ENCODE measurements around the gene KDM7A. TPM values are rescaled to one million over a fixed set of nuclear protein-coding genes. Genes with fewer than 3 reads are reported as not detected.
A peak's percentile ranks its signal among the peaks of the same experiment; 100 is the strongest.
"Not testable (repeated sequence)": the region's sequence is repeated elsewhere in the genome, so short reads cannot be mapped to it uniquely, and the experiment has no call there.

The KDM7A gene
- total RNA-seq, 2 experiments from 2014 or later = 7.5 to 7.9 TPM

DNA sequence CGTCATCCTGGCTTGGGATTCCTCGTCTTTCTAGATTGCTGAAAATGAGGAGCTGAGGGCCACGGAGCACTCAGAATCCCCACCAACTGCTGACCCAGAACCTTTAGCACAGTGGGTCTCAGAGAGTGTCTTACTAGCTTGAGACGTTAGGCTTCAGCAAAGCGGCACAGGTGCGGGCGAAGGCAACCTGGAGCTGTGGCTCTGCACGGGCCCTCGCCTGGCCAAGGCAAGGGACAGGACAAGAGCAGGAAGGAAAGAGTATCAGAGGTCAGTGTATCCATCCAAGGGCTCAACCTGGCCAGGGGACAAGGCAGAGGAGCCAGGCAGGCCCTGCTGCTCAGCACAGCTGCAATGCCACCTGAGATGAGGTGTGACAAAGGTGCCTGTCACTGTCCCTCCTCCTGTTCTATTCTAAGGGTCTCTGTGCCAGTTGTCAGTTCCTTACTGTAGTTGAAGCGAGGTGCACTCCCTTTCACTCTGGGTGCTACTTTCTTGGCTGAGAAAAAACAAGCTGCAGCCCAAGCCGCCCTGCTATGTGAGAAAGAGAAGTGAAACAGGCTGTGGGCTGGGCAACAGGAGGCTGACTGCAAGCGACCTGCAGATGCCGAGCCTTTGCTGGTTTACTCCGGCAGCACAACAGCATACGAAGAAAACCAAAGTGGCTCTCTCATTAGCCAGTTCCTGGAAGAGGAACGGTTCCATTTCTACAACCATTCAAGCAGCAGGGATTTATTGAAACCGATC, 33.3 kb upstream of the KDM7A start:
- H3K4me1 Mint-ChIP-seq = peaks cover 34% of the 10 kb centered on the region
- H3K27ac Mint-ChIP-seq = peak overlapping the region; percentile 70
- no peaks in the 10 kb centered on the region for H3K9me3 Mint-ChIP-seq
- DNase-seq = peak; percentile 27
- H3K4me3 Mint-ChIP-seq = no peak overlapping the region
- no peaks in the 10 kb centered on the region for H3K36me3 Mint-ChIP-seq
- H3K27me3 Mint-ChIP-seq = no peaks in the 10 kb centered on the region

DNA sequence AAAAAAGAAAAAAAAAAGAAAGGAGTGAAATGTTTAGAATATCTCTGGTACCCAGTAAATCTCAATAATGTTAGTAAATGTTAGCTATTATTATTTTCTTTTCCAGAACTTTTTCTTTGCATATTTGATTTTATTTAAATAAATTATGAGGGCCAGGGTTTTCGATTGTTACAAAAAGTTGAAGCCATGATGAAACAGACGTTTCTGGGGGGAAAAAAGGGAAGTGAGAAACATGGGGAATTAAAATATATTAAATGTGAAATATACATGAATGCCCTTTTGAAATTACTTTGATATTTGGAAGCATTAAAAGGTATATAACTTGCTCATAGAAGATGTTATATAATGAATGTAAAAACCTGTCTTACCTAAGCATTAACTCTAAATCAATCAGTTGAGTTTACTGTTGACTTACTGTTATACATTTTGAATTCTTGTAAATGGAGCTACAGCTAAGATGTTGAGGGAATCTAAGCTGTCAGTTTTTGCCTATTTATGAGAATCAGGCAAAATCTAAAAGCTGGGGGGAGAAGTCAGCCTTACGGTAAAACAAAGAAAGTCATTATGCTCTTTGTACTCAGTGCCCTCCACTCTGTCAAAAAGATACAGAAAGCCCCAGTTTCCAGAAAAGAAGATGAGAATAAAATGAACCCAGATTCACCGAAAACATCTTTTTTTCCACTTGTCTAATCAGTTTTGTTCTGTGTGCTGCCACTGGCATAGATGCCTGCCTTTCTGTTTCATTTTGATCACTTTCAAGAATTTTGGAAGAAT, 30.0 kb upstream of the KDM7A start:
- no peak for DNase-seq
- Mint-ChIP-seq H3K4me3 (no peak overlapping the region), H3K4me1 (peaks cover 22% of the 10 kb centered on the region), H3K27me3 (no peaks in the 10 kb centered on the region), H3K9me3 (peaks cover 6% of the 10 kb centered on the region), H3K27ac (no peak overlapping the region), H3K36me3 (peaks cover 5% of the 10 kb centered on the region)

DNA sequence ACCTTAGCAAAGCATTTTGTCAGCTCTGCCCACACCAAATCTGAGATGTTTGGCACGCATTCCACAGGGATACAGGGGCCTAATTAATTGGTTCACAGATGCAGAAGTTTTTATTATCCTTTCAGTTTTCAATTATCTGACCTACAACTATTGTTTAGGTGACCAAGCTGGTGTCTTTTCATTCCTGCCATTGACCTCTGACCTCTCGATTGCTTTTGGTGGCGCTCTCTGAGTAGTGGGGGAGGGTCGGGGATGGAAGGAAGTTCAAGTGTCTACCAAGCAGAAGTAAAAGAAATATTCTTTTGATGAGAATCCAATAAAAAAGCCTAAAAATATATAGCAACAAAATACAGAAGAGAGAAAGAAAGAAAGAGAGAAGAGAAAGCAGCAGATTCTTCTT, 28.8 kb upstream of the KDM7A start:
- Mint-ChIP-seq H3K4me1 (peaks cover 19% of the 10 kb centered on the region), H3K27ac (no peak overlapping the region), H3K27me3 (no peaks in the 10 kb centered on the region), H3K36me3 (peaks cover 5% of the 10 kb centered on the region), H3K4me3 (no peak overlapping the region), H3K9me3 (peaks cover 6% of the 10 kb centered on the region)
- no peak for DNase-seq

DNA sequence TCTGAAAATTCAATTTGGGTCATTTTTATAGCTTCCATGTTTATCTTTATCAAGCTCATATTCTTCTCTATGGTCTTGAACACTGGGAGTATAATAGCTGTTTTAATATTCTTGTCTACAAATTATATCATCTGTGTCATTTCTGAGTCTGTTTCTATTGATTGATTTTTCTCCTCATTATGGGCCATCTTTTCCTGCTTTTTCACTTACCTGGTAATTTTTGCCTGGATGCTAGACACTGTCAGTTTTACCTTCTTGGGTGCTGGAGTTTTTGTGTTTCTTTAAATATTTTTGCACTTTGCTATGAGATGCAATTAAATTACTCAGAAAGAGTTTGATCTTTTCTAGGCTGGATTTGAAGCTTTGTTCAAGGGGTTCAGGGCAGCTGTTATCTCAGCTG, 26.8 kb upstream of the KDM7A start:
- Mint-ChIP-seq H3K4me3 (no peak overlapping the region), H3K27ac (no peak overlapping the region), H3K4me1 (peaks cover 10% of the 10 kb centered on the region), H3K36me3 (peaks cover 5% of the 10 kb centered on the region), H3K9me3 (peaks cover 6% of the 10 kb centered on the region), H3K27me3 (no peaks in the 10 kb centered on the region)
- DNase-seq = no peak

DNA sequence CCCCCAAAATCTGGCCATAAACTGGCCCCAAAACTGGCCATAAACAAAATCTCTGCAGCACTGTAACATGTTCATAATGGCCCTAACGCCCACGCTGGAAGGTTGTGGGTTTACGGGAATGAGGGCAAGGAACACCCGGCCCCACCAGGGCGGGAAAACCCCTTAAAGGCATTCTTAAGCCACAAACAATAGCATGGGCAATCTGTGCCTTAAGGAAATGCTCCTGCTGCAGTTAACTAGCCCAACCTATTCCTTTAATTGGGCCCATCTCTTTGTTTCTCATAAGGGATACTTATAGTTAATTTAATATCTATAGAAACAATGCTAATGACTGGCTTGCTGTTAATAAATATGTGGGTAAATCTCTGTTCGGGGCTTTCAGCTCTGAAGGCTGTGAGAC, 26.2 kb upstream of the KDM7A start:
- H3K9me3 Mint-ChIP-seq, H3K4me1 Mint-ChIP-seq, H3K4me3 Mint-ChIP-seq, DNase-seq, H3K36me3 Mint-ChIP-seq, H3K27me3 Mint-ChIP-seq, H3K27ac Mint-ChIP-seq: not testable (repeated sequence)

DNA sequence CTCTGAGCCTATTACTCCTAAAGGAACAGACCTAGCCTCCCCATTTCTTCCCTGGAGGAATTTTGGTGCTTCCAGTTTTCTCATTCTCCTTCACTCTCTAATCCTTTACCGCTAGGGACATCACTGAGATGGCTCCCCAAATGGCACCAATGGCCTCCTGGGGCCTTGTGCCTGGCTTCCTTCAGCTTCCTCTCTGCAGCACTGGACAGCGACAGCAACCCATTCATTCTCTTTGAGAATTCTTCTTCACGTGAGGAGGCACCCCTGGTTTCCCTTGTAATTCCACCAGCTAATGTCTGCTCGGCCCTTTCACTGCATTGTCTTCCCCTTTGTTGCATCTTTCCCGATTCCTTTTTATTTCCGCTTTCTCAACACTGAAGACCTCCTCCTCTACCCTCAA, 24.6 kb upstream of the KDM7A start:
- H3K36me3 Mint-ChIP-seq = peaks cover 5% of the 10 kb centered on the region
- H3K27me3 Mint-ChIP-seq = no peaks in the 10 kb centered on the region
- peaks cover 2% of the 10 kb centered on the region for H3K4me1 Mint-ChIP-seq
- peaks cover 6% of the 10 kb centered on the region for H3K9me3 Mint-ChIP-seq
- DNase-seq = no peak
- H3K27ac Mint-ChIP-seq = no peak overlapping the region
- no peak overlapping the region for H3K4me3 Mint-ChIP-seq

DNA sequence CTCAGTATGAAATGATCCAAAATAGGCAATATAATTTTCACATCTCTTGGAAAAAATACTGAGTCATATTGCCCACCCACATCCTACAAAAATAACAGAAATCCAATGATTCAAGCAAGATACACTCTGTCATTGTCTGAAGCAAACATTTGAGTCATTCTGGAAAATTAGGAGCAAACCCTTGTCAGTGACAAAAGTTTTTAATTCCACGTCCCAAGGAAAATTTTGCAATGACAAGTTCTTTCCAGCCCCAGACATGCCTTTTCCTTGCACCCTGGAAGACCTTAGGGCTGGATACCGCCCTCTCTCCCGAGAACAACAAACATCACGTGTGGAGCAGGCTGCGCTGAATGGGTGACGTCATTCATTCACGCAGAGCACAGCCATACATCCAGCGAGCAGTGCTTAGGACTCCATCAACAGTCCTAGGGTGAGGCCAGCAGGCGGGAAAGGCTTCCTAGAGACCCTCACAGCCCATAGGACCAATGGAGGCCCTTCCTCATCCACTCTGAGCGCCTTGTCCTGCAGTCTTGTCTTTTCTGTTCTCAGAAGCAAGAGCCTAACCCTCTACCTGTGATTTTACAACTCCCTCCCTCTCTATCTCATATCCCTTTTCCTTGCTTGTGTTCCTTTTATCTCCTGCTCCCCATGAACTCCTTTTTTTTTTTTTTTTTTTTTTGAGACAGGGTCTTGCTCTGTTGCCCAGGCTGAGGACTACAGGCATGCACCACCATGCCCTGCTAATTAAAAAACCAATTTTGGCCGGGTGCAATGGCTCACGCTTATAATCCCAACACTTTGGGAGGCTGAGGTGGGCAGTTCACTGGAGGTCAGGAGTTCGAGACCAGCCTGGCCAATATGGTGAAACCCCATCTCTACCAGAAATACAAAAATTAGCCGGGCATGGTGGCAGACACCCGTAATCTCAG, 23.5 kb upstream of the KDM7A start:
- Mint-ChIP-seq H3K27ac (no peak overlapping the region), H3K27me3 (no peaks in the 10 kb centered on the region), H3K36me3 (peaks cover 5% of the 10 kb centered on the region), H3K4me1 (no peaks in the 10 kb centered on the region), H3K4me3 (no peak overlapping the region), H3K9me3 (peaks cover 6% of the 10 kb centered on the region)
- DNase-seq = no peak

DNA sequence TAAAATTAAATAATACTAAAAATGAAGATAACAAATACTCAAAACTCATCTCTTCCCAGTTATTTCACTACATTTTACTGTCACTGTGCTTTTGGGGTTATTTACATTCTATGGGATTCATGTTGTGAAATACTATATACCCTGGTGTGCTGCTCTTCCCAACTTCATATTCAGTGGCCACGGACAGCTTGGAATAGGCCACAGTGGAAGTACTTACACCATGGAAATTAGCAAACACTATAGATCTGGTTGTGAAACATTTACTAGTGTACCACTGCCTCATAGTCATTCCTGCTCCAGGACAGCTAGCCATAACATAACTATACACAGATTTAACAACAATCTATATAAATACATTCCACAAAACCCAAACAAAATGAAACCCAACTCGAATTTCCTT, 21.2 kb upstream of the KDM7A start:
- Mint-ChIP-seq H3K4me1 (peaks cover 2% of the 10 kb centered on the region), H3K36me3 (no peaks in the 10 kb centered on the region), H3K9me3 (no peaks in the 10 kb centered on the region), H3K4me3 (no peak overlapping the region), H3K27me3 (no peaks in the 10 kb centered on the region), H3K27ac (no peak overlapping the region)
- no peak for DNase-seq

DNA sequence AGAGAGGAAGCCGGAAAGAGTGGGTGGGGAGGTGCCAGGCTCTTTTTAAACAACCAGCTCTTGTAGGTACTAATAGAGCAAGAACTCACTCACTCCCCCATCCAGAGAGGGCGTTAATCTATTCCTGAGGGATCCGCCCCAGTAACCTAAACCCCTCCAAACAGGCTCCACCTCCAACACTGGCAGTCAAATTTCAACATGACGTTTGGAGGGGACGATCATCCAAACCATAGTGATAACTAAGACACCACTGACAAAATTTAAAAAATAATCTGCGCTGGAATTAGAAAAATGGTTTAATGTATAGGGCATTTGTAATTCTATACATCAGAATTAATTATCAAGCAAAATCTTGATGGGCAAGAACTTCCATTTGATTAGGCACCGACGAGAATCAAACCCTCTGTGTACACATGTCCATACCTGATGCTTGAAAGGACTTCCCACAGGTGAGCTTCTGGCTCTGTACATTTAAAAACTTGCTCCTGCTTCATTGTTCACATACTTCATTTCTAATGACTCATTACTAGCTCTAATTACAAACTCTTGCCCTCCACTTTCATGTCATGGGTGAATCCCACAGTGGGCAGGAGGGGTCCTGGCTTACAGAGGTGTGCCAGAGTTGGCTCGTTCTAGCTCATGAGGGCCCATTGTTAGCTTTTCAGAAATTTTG, 20.6 kb upstream of the KDM7A start:
- H3K9me3 Mint-ChIP-seq = no peaks in the 10 kb centered on the region
- H3K4me3 Mint-ChIP-seq = no peak overlapping the region
- H3K4me1 Mint-ChIP-seq = peaks cover 4% of the 10 kb centered on the region
- H3K27ac Mint-ChIP-seq = no peak overlapping the region
- no peaks in the 10 kb centered on the region for H3K36me3 Mint-ChIP-seq
- no peak for DNase-seq
- H3K27me3 Mint-ChIP-seq = no peaks in the 10 kb centered on the region

DNA sequence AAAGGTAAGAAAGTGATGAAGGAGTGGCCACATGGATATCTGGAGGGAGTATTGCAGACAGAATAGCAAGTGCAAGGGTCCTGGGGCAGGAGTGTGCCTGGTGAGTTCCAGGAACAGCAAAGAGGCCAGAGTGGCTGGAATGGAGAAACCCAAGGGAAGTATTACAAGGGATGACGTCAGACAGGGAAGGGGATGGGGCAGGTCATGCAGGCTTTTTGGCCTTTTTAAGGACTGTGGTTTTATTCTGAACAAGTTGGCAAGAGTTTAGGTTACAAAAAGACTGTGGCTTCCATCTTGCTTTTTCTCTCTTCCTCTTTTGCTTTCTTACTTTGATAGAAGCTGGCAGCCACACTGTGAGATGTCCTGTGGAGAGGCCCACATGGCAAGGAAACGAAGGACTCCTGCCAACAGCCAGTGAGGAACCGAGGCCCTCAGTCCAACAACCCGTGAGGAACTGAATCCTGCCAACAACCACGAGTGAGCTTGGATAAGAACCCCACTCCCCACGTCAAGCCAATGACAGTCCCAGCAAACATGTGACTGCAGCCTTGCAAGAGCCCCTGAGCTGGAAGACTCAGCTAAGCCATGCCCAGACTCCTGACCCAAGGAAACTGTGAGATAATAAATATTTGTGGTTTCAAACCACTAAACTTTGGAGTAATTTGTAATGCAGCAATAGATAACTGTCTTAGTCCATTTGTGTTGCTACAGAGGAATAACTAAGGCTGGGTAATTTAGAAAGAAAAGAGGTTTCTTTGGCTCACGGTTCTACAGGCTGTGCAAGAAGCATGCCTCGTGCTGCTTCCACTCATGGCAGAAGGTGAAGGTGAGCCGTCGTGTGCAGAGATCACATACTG, 19.8 kb upstream of the KDM7A start:
- no peak overlapping the region for H3K27ac Mint-ChIP-seq
- no peaks in the 10 kb centered on the region for H3K36me3 Mint-ChIP-seq
- no peaks in the 10 kb centered on the region for H3K9me3 Mint-ChIP-seq

DNA sequence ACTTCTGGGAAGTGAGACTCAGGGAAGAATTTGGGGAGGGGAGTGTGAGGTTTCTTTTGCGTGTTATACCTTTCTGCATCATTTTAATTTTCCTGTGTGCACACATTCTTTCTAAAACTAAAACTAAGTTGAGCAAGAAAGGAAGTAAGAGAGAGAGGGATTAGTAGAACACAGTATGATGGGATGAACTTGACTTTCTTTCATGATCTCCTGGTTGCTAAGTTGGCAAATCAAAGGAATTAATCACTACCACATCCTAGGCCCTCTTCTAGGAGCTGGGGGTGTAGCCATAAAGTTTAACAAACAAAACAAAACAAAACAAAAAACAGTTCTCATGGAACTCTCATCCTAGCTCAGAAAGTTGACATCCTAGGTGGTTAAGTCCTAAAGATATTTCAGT, 19.1 kb upstream of the KDM7A start:
- H3K9me3 Mint-ChIP-seq = no peaks in the 10 kb centered on the region
- DNase-seq = no peak
- H3K27me3 Mint-ChIP-seq = no peaks in the 10 kb centered on the region
- no peak overlapping the region for H3K27ac Mint-ChIP-seq
- peaks cover 4% of the 10 kb centered on the region for H3K4me1 Mint-ChIP-seq
- H3K36me3 Mint-ChIP-seq = no peaks in the 10 kb centered on the region
- H3K4me3 Mint-ChIP-seq = no peak overlapping the region

More for the DNA sequence above, 19.8 kb upstream of the KDM7A start:
- no peaks in the 10 kb centered on the region for H3K27me3 Mint-ChIP-seq
- DNase-seq = no peak
- no peak overlapping the region for H3K4me3 Mint-ChIP-seq
- peaks cover 4% of the 10 kb centered on the region for H3K4me1 Mint-ChIP-seq

DNA sequence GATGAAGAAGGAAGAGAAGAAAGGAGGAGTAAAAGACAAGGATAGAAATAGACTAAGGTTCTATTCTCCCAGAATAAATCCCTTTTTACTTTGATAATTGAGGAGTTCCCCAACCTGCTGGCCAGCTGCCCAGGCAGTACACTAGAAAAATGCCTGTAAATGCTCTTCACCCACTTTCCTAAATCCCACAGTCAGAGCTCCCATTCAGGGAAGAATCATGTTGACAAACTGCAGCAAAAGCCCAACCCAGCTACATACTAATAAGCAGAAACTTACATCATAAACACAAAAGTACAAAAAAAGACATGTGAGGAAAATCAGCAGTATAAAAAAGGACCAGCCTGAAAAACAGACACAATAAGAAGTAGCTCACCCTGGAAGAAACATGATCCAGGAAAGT, 15.8 kb upstream of the KDM7A start:
- DNase-seq = no peak
- H3K36me3 Mint-ChIP-seq = no peaks in the 10 kb centered on the region
- no peak overlapping the region for H3K4me3 Mint-ChIP-seq
- peaks cover 4% of the 10 kb centered on the region for H3K4me1 Mint-ChIP-seq
- no peaks in the 10 kb centered on the region for H3K27me3 Mint-ChIP-seq
- no peaks in the 10 kb centered on the region for H3K9me3 Mint-ChIP-seq
- H3K27ac Mint-ChIP-seq = no peak overlapping the region

DNA sequence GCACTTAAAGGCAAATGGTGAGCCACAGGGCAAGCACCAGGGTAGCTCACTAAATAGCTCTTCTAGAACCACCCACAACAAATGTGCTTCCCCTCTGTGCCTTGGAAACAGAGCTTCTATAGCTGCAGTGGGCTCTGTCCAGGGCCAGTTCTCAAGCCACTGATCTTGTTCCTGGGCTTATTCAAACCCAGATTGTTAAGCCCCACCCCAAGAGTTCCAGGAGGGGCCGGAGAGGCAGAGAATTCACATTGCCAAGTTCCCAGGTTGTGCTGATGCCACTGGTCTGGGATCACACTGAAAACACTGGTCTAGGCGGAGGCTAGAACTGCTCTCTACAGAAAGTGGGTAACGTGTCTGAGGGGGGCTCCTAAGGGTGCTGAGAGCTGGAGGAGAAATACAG, 15.4 kb upstream of the KDM7A start:
- H3K4me1 Mint-ChIP-seq = peaks cover 4% of the 10 kb centered on the region
- no peaks in the 10 kb centered on the region for H3K27me3 Mint-ChIP-seq
- no peaks in the 10 kb centered on the region for H3K36me3 Mint-ChIP-seq
- H3K27ac Mint-ChIP-seq = no peak overlapping the region
- no peaks in the 10 kb centered on the region for H3K9me3 Mint-ChIP-seq
- no peak overlapping the region for H3K4me3 Mint-ChIP-seq
- DNase-seq = no peak

DNA sequence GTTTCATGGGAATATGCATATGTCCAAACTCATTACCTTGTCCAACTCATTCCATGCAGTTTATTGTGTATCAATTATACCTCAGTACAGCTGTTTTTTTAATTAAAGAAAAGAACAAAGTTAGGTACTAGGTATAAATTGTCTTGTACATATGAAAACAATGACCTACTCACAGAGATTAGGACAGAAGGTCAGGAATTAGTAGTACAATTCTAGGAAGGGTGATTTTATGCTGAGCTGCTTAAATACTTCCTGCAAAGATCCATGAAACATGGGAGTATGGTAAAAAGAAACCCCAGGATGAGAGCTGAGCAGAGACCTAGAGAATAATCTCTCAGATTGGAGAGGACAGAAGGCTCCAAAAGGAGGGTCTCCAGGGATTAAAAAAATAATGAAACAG, 13.8 kb upstream of the KDM7A start:
- H3K27me3 Mint-ChIP-seq = no peaks in the 10 kb centered on the region
- no peak overlapping the region for H3K27ac Mint-ChIP-seq
- no peaks in the 10 kb centered on the region for H3K9me3 Mint-ChIP-seq
- no peak overlapping the region for H3K4me3 Mint-ChIP-seq
- H3K4me1 Mint-ChIP-seq = peaks cover 4% of the 10 kb centered on the region
- DNase-seq = no peak
- H3K36me3 Mint-ChIP-seq = no peaks in the 10 kb centered on the region
